ENCODE data around the gene RSL24D1.

- TF ChIP-seq CTCF (IDR thresholded peaks at IDR 0.05), result no peak
- TF ChIP-seq POLR2AphosphoS5 (IDR thresholded peaks at IDR 0.05), result no peak
These were observed 48.3 kb upstream of the RSL24D1 start for GRCh38 chr15:55245059-55245458.
